ENCODE data around the gene TMEM106C. TPM values are rescaled to one million over a fixed set of nuclear protein-coding genes. Genes with fewer than 3 reads are reported as not detected.

Gene TMEM106C
- total and polyA plus RNA-seq, 10 of the 15 experiments (the other 5 are each of a cell fraction or from before 2014, with no cell fraction given) = 90.2 to 280 (median 161) TPM

GRCh38 chr12:47963340-47964040 is at the start of gene TMEM106C (continued):
- no peak for TF ChIP-seq EZH2 (IDR thresholded peaks at IDR 0.05; ENCODE audit: borderline replicate concordance, control insufficient read depth, low read depth, low read length)
- peak; percentile 83 for TF ChIP-seq TCF12 (IDR thresholded peaks at IDR 0.05; ENCODE audit: low read depth, low read length)
- no peak for TF ChIP-seq CEBPB (IDR thresholded peaks at IDR 0.05; ENCODE audit: borderline replicate concordance in 1 of 2, low read depth in 2 of 2, low read length in 2 of 2)
- no peak for TF ChIP-seq MYC (IDR thresholded peaks at IDR 0.05; ENCODE audit: insufficient read depth, insufficient read length, insufficient replicate concordance, low read length, severe bottlenecking)
- 0 out of 2 replicates have a peak, but pooled peaks have one; percentile 37 for TF ChIP-seq NBN (IDR thresholded peaks at IDR 0.05)
- TF ChIP-seq RAD21 (IDR thresholded peaks at IDR 0.05; ENCODE audit: insufficient read depth, low read depth, low read length) = peak; percentile 68
- TF ChIP-seq KDM1A (IDR thresholded peaks at IDR 0.05; ENCODE audit: borderline replicate concordance) = no peak
- no peak for TF ChIP-seq RAD51 (IDR thresholded peaks at IDR 0.05)
- no peak; the same call in 1 of the 2 replicates for TF ChIP-seq EED (IDR thresholded peaks at IDR 0.05; ENCODE audit: low read depth)
- TF ChIP-seq ATF3 (IDR thresholded peaks at IDR 0.05; ENCODE audit: borderline replicate concordance, extremely low read depth, low read depth, low read length) = no peak
- TF ChIP-seq SMC3 (IDR thresholded peaks at IDR 0.05; ENCODE audit: borderline replicate concordance, low read length) = peak; percentile 52
- TF ChIP-seq SREBF2 (IDR thresholded peaks at IDR 0.05; ENCODE audit: low read length) = no peak; the same call in 1 of the 2 replicates
- 0 out of 4 replicates have a peak, but pooled peaks of 1 of the 2 experiments have one; percentile 19 for TF ChIP-seq SRF (IDR thresholded peaks at IDR 0.05; ENCODE audit: low read depth in 2 of 2, low read length in 2 of 2)
- no peak for TF ChIP-seq PBX3 (IDR thresholded peaks at IDR 0.05; ENCODE audit: insufficient replicate concordance, low read depth, low read length)
- TF ChIP-seq RBBP5 (conservative IDR thresholded peaks at IDR 0.05) = no peak
- no peak for TF ChIP-seq ZNF687 (IDR thresholded peaks at IDR 0.05)
- TF ChIP-seq CREB1 (IDR thresholded peaks at IDR 0.05; ENCODE audit: low read depth) = 0 out of 2 replicates have a peak, but pooled peaks have one; percentile 37
- TF ChIP-seq ZBTB4 (CRISPR knock-in tag; IDR thresholded peaks at IDR 0.05) = no peak
- TF ChIP-seq MEF2A (IDR thresholded peaks at IDR 0.05; ENCODE audit: insufficient read depth, low read depth, low read length) = no peak

All from GM12878 (cell line).